ENCODE results near the gene NDUFB5. TPM values are rescaled to one million over a fixed set of nuclear protein-coding genes. Genes with fewer than 3 reads are reported as not detected.
"Not testable (repeated sequence)": the region's sequence is repeated elsewhere in the genome, so short reads cannot be mapped to it uniquely, and the experiment has no call there.

The NDUFB5 gene
- total RNA-seq, 2 experiments from 2014 or later: 133 to 147 TPM

DNA sequence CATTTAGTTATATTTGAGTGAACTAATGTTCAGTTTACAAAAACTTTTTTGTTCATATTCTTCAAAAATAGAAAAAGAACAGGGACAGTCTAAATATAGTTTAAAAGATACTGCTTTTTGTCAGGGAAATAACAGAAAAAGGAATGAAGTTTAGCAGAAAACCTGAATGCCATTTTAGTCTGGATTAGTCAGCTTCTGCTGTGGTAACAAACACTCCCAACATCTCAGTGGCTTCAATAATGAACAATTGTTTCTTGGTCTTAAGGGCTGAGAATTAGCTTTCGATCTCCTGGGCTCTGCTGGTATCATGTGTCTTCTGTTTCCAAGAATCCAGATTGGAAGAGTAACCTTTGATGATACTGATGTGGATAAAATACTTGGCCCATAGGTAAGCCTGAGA is 35.9 kb downstream of the NDUFB5 start:
- no peak for DNase-seq
- ChIA-PET CTCF (interaction anchor here (2.3 kb wide), 1 partner anchor 10 kb away, joined by 6 read pairs; no protein-coding TSS in a partner anchor), POLR2A (no interaction called here)
- H3K27ac Mint-ChIP-seq: no peak overlapping the region
- H3K4me3 Mint-ChIP-seq: no peak overlapping the region
- H3K9me3 Mint-ChIP-seq: no peaks in the 10 kb centered on the region
- no peaks in the 10 kb centered on the region for H3K36me3 Mint-ChIP-seq
- intact Hi-C loops (cut with micrococcal nuclease): no loop called here
- no peaks in the 10 kb centered on the region for H3K27me3 Mint-ChIP-seq
- peaks cover 8% of the 10 kb centered on the region for H3K4me1 Mint-ChIP-seq (ENCODE audit: low read depth)

DNA sequence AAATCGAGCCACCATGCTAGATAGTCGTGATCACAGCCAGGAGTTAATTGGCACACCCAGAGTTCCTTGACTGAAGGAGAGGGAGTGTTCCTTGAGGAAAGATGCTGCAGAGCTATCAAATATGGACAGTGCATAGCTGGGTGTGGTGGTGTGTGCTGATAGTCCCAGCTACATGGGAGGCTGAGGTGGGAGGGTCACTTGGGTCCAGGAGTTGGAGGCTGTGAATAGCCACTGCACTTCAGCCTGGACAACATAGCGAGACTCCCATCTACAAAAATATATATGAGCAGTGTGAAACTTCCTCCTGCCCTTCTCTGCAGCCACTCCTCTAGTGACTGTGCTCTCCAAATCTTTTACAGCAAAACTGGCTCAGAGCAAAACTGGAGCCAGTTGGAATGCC is 38.3 kb downstream of the NDUFB5 start:
- Mint-ChIP-seq H3K36me3 (no peaks in the 10 kb centered on the region), H3K9me3 (no peaks in the 10 kb centered on the region), H3K4me3 (no peak overlapping the region), H3K4me1 (ENCODE audit: low read depth) (peaks cover 8% of the 10 kb centered on the region), H3K27ac (no peak overlapping the region), H3K27me3 (no peaks in the 10 kb centered on the region)
- POLR2A ChIA-PET: no interaction called here
- CTCF ChIA-PET: no interaction called here
- DNase-seq: no peak
- intact Hi-C loops (cut with micrococcal nuclease): no loop called here

DNA sequence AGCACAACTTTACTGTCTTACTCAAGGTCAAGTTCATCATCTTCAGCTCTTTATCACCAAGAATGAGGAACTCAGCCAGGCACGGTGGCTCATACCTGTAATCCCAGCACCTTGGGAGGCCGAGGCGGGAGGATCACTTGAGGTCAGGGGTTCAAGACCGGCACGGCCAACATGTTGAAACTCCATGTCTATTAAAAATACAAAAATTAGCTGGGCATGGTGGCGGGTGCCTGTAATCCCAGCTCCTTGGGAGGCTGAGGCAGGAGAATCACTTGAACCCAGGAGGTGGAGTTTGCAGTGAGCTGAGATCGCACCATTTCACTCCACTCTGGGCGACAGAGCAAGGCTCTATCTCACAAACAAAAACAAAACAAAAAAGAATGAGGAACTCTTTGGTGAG is 39.2 kb downstream of the NDUFB5 start:
- H3K27ac Mint-ChIP-seq; CTCF ChIA-PET; H3K27me3 Mint-ChIP-seq; H3K4me1 Mint-ChIP-seq (ENCODE audit: low read depth); DNase-seq; H3K9me3 Mint-ChIP-seq; H3K36me3 Mint-ChIP-seq; H3K4me3 Mint-ChIP-seq: not testable (repeated sequence)
- POLR2A ChIA-PET: interaction anchor here (1.0 to 1.7 kb wide), 2 partner anchors 11 to 39 kb away, joined by 3 to 7 read pairs; partner anchors contain the start of genes MRPL47 and NDUFB5
- intact Hi-C loops (cut with micrococcal nuclease): loop anchor here (1.0 kb wide), 1 partner anchor 35 kb away; no protein-coding TSS in a partner anchor

DNA sequence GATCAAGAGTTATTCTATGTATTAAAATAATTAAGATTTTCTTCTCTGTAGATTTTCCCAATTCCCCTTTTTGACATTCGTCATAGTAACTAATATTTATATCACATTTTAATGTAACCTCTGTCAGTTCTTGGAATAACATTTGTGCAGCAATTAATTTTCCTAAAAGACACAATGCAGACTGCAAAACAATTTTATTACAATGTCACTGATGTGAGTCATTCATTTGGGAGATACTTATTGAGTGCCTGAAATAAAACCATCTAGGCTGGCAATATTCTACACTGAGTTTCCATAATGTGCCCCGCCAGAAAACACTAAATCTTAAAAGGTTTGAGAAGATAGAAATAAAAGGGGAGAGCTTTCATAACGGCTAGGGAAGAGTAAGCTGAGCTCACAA is 41.6 kb downstream of the NDUFB5 start:
- ChIA-PET CTCF (no interaction called here), POLR2A (no interaction called here)
- no peaks in the 10 kb centered on the region for H3K36me3 Mint-ChIP-seq
- no peak overlapping the region for H3K4me3 Mint-ChIP-seq
- no peaks in the 10 kb centered on the region for H3K27me3 Mint-ChIP-seq
- no peak overlapping the region for H3K27ac Mint-ChIP-seq
- intact Hi-C loops (cut with micrococcal nuclease): no loop called here
- DNase-seq: no peak
- H3K4me1 Mint-ChIP-seq (ENCODE audit: low read depth): peaks cover 8% of the 10 kb centered on the region
- no peaks in the 10 kb centered on the region for H3K9me3 Mint-ChIP-seq

DNA sequence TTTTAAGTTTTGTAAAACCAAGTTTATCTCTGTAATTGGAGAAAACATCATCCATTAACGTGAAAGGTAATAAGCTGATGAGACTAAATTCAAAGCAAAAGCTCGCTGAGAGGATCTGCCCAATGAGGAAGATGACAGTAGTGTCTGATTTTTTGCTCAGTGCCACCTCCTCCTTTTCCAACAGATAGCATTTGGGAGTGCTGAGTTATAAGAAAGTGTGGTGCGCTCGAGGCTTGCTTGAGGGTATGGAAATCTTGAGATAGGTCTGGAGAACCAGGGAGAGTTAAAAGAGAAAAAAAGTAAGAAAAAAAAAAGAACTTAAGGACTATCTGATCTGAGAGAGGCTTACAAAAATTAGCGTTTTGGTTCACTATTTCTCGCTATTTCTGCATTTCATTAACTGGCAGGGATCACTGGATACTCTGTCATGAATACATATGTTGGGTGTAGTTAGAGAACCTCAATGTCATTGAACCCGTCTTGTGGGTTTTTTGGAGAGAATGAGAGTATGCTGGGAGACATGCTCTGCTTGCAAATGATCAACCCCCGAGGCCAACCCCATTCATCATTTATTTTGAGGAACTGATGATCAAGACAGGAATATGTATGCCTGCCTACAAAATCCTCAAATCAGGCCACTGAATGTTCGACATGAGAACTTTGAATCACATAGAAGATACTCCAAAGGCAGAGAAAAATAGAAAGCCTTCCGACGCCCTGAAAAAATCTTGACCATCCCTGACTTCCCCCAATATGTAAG is 47.3 kb downstream of the NDUFB5 start:
- ChIA-PET CTCF (interaction anchor here (0.7 to 1.4 kb wide), 2 partner anchors 9 to 47 kb away, joined by 3 read pairs; partner anchors contain the start of genes MRPL47 and NDUFB5), POLR2A (interaction anchor here (0.9 to 1.3 kb wide), 3 partner anchors 10 to 47 kb away, joined by 3 to 5 read pairs (median 4); partner anchors contain the start of gene NDUFB5)
- intact Hi-C loops (cut with micrococcal nuclease): loop anchor here (1.0 to 10.0 kb wide), 7 partner anchors 43 to 1337 kb away; partner anchors contain the start of genes ACTL6A, DNAJC19, FXR1 and TTC14
- Mint-ChIP-seq H3K4me1 (ENCODE audit: low read depth) (peaks cover 25% of the 10 kb centered on the region), H3K4me3 (peak overlapping the region; percentile 71), H3K27me3 (peaks cover 1% of the 10 kb centered on the region), H3K27ac (no peak overlapping the region), H3K9me3 (no peaks in the 10 kb centered on the region), H3K36me3 (peaks cover 3% of the 10 kb centered on the region)
- no peak for DNase-seq

DNA sequence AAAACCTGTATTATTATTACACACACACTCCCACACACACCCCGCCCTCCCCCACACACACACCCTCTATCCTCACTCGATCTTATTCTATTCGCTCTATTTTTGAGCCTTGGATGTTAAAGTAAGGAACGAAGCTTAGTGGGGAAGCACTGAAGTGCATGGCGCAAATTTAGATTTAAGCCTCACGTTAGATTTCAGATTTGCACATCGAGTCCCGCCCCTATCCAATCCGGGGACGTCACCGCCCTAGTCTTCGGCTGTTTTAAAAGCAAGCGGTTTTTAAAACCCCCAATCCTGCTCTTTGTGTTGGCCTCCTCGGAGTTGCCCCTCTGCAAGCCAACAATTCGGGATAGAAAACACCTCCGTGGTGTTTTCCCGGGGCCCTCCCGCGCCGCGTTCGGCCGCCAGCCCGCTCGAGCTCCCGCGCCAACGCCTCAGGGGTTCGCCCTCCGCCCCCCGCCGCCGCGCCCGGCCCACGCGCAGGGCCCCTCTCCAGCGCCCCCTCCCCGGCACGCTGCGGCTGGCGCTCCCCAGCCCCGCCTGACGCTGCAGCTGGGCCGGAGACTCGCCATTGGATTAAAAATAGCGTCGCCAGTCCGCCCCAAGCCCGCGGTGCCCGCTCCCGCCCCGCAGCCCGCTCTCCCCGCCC is 48.0 kb downstream of the NDUFB5 start, which contains the start of gene USP13:
USP13 (plus strand) TSS at position 594 of the 649 bp plus-strand sequence. CDS start 186 bp downstream, outside the sequence.
- H3K4me1 Mint-ChIP-seq (ENCODE audit: low read depth): peaks cover 25% of the 10 kb centered on the region
- DNase-seq: peak; percentile 72
- intact Hi-C loops (cut with micrococcal nuclease): loop anchor here (1.0 to 10.0 kb wide), 7 partner anchors 43 to 1336 kb away; partner anchors contain the start of genes ACTL6A, DNAJC19, FXR1 and TTC14
- ChIA-PET CTCF (interaction anchor here (0.7 to 1.4 kb wide), 2 partner anchors 9 to 48 kb away, joined by 3 read pairs; partner anchors contain the start of genes MRPL47 and NDUFB5), POLR2A (interaction anchor here (0.6 to 1.3 kb wide), 4 partner anchors 9 to 843 kb away, joined by 3 to 5 read pairs (median 4); partner anchors contain the start of gene NDUFB5)
- no peaks in the 10 kb centered on the region for H3K9me3 Mint-ChIP-seq
- H3K27me3 Mint-ChIP-seq: peaks cover 1% of the 10 kb centered on the region
- peaks cover 3% of the 10 kb centered on the region for H3K36me3 Mint-ChIP-seq
- peak within 1 kb of the TSS; percentile 90 for H3K4me3 Mint-ChIP-seq
- H3K27ac Mint-ChIP-seq: peak within 1 kb of the TSS; percentile 71

DNA sequence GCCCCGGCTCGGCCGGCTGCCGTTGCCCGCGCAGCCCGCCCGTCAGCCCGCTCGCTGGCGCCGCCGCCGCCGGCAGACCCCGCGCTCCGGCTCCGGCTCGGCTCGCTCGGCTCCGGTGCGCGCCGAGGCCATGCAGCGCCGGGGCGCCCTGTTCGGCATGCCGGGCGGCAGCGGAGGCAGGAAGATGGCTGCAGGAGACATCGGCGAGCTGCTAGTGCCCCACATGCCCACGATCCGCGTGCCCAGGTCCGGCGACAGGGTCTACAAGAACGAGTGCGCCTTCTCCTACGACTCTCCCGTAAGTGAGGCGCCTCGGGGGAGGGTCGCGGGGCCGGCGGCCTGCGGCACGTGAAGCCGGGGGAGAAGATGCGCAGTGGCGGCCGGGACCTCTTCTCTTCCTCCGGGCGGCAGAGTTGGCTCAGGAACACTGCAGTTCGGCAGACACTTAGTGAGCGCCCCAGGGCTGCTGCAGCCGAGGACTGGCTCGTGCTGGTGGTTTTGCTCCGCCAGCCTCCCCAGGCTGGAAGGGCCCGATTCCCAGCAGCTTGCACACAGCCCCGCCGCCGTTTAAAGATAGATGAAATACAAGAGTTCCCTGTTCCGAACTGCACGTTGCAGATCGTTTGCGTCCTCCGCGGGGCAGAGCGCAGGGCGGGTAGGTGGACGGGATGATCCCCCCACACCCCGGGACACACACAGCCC is 48.7 kb downstream of the NDUFB5 start:
- ChIA-PET POLR2A (interaction anchor here (0.6 to 1.3 kb wide), 3 partner anchors 8 to 844 kb away, joined by 3 to 5 read pairs (median 4); partner anchors contain the start of genes MRPL47 and NDUFB5), CTCF (interaction anchor here (1.4 kb wide), 1 partner anchor 49 kb away, joined by 3 read pairs; the partner anchor contains the start of genes MRPL47 and NDUFB5)
- peaks cover 3% of the 10 kb centered on the region for H3K36me3 Mint-ChIP-seq
- peak overlapping the region; percentile 71 for H3K27ac Mint-ChIP-seq
- H3K4me1 Mint-ChIP-seq (ENCODE audit: low read depth): peaks cover 27% of the 10 kb centered on the region
- H3K9me3 Mint-ChIP-seq: no peaks in the 10 kb centered on the region
- peak; percentile 73 for DNase-seq
- H3K4me3 Mint-ChIP-seq: peak overlapping the region; percentile 90
- peaks cover 1% of the 10 kb centered on the region for H3K27me3 Mint-ChIP-seq
- intact Hi-C loops (cut with micrococcal nuclease): loop anchor here (2.0 to 10.0 kb wide), 4 partner anchors 272 to 1336 kb away; partner anchors contain the start of genes DNAJC19 and TTC14

DNA sequence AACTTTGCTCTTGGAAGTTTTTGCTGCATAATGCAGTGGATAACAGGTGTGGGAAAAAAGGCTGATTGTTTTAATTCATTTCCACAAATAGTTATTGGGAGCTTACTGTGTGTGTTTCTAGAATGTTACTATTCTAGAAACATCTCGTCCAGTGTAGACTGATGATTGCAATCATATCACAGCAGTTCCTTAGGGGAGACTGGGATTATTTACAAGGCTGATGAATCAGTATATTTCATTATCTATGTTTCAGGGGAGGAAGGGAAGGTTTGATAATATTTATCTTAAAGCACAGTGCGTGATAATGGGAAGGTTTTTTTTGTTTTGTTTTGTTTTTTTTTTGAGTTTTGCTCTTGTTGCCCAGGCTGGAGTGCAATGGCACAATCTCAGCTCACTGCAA is 50.6 kb downstream of the NDUFB5 start:
- no peak for DNase-seq
- H3K36me3 Mint-ChIP-seq: peaks cover 3% of the 10 kb centered on the region
- POLR2A ChIA-PET: no interaction called here
- peaks cover 1% of the 10 kb centered on the region for H3K27me3 Mint-ChIP-seq
- intact Hi-C loops (cut with micrococcal nuclease): loop anchor here (10.0 kb wide), 1 partner anchor 270 kb away; no protein-coding TSS in a partner anchor
- CTCF ChIA-PET: no interaction called here
- no peak overlapping the region for H3K4me3 Mint-ChIP-seq
- peaks cover 27% of the 10 kb centered on the region for H3K4me1 Mint-ChIP-seq (ENCODE audit: low read depth)
- no peak overlapping the region for H3K27ac Mint-ChIP-seq
- no peaks in the 10 kb centered on the region for H3K9me3 Mint-ChIP-seq

DNA sequence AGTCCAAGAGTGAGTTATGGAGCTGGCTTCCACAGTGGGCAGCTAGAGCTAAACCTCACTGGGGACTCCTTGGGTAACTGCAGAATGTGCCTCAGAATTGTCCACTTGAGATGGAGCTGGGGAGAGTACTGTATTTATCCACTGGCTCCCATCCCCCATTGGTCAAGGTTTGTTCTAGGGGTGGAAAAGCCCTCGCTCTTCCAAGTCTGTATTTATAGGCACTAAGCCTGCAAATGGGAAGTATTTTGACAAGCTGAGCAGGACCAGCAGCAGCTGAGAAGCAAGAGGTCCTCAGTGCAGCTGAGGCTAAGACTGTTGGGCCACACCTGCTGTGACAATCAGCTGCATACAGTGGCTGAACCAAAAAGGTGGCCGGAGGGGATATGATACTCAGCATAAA is 54.0 kb downstream of the NDUFB5 start:
- Mint-ChIP-seq H3K9me3 (no peaks in the 10 kb centered on the region), H3K27ac (no peak overlapping the region), H3K36me3 (peaks cover 3% of the 10 kb centered on the region), H3K27me3 (no peaks in the 10 kb centered on the region), H3K4me3 (no peak overlapping the region), H3K4me1 (ENCODE audit: low read depth) (peaks cover 20% of the 10 kb centered on the region)
- ChIA-PET CTCF (interaction anchor here (0.8 to 1.1 kb wide), 4 partner anchors 9 to 22 kb away, joined by 3 to 5 read pairs (median 3); no protein-coding TSS in a partner anchor), POLR2A (no interaction called here)
- no peak for DNase-seq
- intact Hi-C loops (cut with micrococcal nuclease): loop anchor here (10.0 kb wide), 1 partner anchor 266 kb away; no protein-coding TSS in a partner anchor

DNA sequence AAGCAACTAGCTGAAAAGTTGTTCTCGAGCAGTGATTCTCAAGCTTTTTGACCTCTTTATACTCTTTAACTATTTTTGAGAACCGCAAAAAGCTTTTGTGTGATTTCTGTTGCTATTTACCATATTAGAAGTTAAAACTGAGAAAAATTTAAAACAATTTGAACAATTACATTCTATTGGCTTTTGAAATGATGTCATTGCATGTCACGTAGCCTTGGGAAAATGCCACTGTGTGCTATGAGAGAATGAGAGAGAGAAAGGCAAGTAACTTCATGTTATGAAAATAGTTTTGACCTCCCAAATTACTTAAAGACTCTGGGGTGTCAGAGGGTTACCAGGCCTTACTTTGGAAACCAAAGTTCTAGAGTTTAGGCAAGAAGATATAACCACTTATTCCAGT is 56.3 kb downstream of the NDUFB5 start:
- H3K27me3 Mint-ChIP-seq: no peaks in the 10 kb centered on the region
- H3K36me3 Mint-ChIP-seq: no peaks in the 10 kb centered on the region
- H3K4me3 Mint-ChIP-seq: no peak overlapping the region
- ChIA-PET CTCF (interaction anchor here (1.0 to 2.3 kb wide), 2 partner anchors 9 to 11 kb away, joined by 3 to 9 read pairs; no protein-coding TSS in a partner anchor), POLR2A (interaction anchor here (1.6 kb wide), 1 partner anchor 8 kb away, joined by 5 read pairs; the partner anchor contains the start of gene USP13)
- H3K27ac Mint-ChIP-seq: no peak overlapping the region
- DNase-seq: no peak
- intact Hi-C loops (cut with micrococcal nuclease): no loop called here
- peaks cover 7% of the 10 kb centered on the region for H3K4me1 Mint-ChIP-seq (ENCODE audit: low read depth)
- H3K9me3 Mint-ChIP-seq: no peaks in the 10 kb centered on the region

DNA sequence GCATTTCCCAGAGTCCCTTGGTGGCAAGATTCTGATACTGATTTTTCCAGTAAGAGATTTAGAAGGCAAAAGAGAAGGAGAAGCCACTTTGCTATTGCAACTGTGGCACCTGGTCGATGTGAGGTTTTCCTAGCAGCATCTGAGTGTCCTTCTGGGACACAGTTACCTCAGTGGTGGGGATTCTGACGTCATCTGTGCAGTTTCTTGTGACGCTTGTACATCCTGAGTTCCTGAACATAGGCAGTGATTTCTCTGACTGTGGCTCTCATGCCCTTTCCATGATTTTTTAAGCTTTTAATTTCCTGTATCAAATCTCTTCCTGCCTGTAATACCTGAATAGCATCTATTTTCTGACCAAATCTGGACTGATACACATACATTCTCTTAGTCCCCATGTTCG is 57.2 kb downstream of the NDUFB5 start:
- no peaks in the 10 kb centered on the region for H3K9me3 Mint-ChIP-seq
- no peaks in the 10 kb centered on the region for H3K36me3 Mint-ChIP-seq
- POLR2A ChIA-PET: interaction anchor here (0.8 to 1.6 kb wide), 2 partner anchors 9 to 12 kb away, joined by 3 to 5 read pairs; partner anchors contain the start of gene USP13
- no peak overlapping the region for H3K4me3 Mint-ChIP-seq
- no peak overlapping the region for H3K27ac Mint-ChIP-seq
- intact Hi-C loops (cut with micrococcal nuclease): no loop called here
- no peak for DNase-seq
- no peaks in the 10 kb centered on the region for H3K27me3 Mint-ChIP-seq
- H3K4me1 Mint-ChIP-seq (ENCODE audit: low read depth): peaks cover 4% of the 10 kb centered on the region
- CTCF ChIA-PET: interaction anchor here (1.0 to 2.3 kb wide), 2 partner anchors 10 to 12 kb away, joined by 3 to 9 read pairs; no protein-coding TSS in a partner anchor

Data from activated CD4-positive, alpha-beta memory T cell treated with anti-CD3 and anti-CD28 coated beads for 36 hours (primary cell).